Thyroid gland (tissue), 4 donors: ENCODE data around the gene SLC9A8.

Source experiments
- CTCF ChIP-seq, 6 experiments: fragments of 200-600 bp in 3 of 6; fragments of 450-650 bp in 3 of 6; sonication (generic) in 3 of 6; IDR thresholded peaks; one replicate each; pipeline ENCODE4 v1.5.1; 2016 to 2019; ENCODE audit warnings: antibody characterized with exemption in 6 of 6, mild to moderate bottlenecking in 2 of 6, inconsistent platforms in 1 of 6, moderate library complexity in 1 of 6
- POLR2A ChIP-seq, 2 donors: fragments of 450-650 bp; IDR thresholded peaks; one replicate each; pipeline ENCODE4 v1.6.1; 2017; ENCODE audit warnings: antibody characterized with exemption in 2 of 2, mild to moderate bottlenecking in 2 of 2, moderate library complexity in 1 of 2

- TF ChIP-seq CTCF (IDR thresholded peaks at IDR 0.05) = no peak
- no peak for TF ChIP-seq POLR2A (IDR thresholded peaks at IDR 0.05)
These were observed 6.2 kb downstream of the SLC9A8 start for GRCh38 chr20:49818816-49819215.
